ENCODE results near the gene AKT3.

Gene AKT3

DNA sequence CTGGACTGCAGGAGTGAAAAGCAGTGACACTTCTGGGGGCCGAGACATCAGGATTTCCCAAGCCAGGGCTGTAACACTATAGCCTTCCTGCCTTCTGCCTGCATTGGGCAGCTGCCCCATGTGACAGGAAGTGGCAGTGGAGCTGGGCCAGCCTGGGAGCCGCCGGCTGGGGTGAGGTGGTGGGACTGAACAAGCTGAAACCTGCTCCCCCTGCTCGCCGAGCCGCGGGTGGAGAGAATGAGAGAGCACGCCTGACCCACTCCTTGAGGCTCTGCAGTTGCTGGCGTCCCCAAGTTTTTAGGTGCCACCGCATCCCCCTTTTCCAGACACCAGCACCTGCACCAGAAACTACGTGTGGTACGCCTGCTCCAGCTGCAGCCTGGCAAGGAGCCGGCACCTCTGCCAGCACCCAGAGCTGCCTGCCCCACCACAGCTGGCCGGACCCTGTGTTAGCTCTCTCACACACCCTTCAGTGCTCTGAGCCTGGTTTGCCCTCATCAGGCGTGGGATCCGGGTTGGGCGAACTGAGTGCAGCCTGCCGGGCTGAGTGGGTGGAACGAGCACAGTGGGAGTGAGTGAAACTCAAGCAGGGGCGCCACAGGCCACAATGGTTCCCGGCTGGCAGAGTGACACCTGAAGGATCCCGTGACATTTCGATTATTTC, 119.4 kb downstream of the AKT3 start:
- DNase-seq, result no peak

DNA sequence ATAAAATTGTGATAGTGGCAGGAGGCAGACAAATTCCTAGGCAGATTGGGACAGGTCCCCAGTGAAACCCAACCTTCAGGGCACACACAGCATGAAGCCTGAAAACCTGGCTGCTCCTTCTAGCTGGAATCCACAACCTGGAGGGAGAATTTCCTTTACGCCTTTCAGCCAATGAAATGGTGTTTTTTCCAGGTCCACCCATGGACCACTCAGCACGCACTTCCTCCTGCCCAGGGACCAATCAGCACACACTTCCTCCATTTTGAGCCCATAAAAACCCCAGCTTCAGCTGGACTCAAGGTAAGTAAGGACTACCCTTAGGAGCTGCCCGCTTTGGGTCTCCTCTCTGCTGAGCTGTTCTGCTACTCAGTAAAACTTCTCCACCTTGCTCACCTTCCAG, 120.1 kb downstream of the AKT3 start:
- DNase-seq, result peak; percentile 53

DNA sequence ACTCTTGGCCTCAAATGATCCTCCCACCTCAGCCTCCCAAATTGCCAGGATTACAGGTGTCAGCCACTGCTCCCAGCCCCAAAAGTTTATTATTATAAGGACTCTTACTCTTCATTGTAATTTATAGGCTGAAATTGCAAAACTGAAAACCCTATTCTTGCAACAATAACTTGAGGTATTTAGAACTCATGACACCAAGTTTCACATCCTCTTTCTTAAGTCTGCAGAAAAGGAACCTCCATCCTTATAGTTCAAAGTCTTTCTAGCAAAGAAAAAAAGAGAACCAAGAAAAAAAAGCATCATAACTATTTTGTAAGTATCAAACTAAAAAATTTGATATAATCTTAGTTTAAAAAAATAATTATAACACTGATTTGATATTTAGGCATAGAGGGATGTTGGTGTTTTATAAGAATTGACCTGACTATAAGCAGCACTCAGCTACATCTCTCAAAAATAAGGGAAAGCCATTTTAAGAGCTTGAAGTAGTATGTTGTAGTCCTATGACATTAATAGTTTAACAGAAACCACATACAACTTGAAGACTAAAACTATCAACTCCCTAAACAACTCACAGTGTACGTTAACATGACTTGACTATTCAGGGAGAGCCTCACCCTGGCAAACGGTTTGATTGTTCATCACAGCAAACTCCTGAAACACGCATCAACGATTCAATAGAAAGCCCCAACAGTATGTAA, 122.4 kb downstream of the AKT3 start:
- no peak for DNase-seq

DNA sequence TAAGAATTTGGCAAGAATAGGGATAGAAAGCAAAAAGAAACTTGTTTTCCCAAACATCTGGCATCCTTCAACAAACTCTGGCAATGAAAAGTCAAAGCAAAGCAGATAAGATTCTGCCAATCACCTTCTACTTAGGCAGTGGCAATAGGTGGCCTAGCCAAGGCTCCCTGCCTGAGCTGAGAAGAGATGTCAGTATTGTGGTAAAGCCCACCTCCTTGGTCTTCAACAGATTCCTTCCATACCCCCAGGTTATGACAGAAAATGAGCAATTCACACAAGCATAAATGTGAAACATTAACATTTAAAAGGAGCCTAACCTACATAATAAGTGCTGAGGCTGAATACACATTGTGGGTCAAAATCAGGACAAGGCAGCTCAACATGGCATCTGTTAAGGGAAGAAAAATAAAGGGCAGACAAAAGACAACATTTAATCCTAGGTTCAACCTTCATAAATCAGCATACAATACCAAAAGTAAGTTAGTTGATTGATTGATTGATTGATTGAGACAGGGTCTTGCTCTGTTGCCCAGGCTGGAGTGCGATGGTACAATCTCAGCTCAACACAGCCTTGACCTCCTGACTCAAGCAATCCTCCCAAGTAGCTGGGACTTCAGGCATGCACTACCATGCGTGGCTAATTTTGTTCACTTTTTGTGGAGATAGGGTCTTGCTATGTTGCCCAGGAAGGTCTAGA, 123.1 kb downstream of the AKT3 start:
- DNase-seq, result no peak

DNA sequence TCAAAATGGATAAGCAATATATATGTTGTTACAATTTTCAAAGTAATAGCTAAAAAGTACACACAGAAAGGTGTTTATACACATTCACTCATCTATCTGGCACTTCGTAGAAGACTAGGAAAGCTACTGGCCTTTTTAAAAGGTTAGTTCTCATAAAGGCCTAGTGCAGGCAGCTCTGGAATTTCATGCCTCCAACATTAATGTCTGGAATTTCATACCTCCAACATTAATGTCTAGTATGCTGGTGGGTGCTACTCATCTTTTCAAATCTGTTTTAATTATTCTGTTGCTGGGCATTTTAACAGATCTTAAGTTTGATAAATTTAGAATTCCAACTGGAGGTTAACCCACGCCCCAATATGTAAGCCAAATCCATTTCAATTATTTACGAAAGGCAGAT, 124.2 kb downstream of the AKT3 start:
- no peak for DNase-seq

DNA sequence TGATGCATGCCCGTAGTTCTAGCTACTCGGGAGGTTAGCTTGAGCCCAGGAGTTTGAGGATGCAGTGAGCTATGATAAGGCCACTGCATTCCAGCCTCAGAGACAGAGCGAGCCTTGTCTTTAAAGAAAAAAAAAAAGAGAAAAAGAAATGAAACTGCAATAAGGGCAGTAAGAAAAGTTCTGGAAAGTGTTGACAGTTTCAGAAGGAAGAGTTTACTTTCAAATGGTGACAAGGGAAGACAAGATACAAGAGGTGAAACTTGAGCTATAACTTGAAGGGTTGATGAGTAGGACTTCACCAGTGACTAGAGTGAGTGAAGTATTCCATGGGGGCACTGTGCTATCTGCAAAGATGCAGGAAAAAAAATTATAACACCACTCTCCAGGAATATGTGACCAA, 125.0 kb downstream of the AKT3 start:
- no peak for DNase-seq

DNA sequence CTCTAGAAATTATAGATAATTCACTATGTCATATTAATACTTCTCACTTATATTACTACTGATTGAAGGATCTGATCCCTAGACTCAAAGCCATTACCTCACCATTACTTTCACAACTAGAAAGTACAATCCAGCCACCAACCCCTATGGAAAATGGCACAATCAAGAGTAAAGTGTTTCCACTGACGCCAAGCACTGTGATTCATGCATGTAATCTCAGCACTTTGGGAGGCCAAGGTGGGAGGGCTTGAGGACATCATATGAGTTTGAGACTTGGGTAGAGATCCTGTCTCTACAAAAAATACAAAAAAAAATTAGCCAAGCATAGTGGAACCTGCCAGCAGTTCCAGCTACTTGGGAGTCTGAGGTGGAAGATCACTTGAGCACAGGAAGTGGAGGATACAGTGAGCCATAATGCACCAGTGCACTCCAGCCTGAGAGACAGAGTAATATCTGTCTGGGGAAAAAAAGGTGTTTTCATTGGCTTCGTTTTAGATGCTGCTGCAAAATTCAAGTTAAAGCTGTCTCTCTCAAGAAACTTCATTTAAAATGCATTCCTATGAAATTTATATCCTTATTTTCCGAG, 126.5 kb downstream of the AKT3 start:
- DNase-seq, result peak; percentile 65

DNA sequence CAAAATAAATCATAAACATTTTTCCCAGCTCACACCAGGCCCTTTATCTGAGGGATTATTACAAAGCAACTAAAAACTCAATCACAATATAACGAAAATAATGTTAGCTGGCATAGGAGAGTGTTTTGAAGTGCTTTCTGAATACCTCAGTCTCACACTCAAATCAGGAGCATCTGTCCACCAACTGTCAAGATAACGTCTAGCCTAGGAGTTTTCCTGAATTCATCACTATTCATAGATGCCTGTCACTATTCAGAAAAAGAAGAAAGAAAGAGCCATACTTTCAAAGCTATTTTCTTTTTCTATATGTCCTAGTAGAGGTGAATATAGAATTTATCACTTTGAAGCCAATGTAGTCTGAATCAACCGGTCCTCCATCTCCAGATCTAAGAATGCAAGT, 127.0 kb downstream of the AKT3 start:
- peak; percentile 81 for DNase-seq

DNA sequence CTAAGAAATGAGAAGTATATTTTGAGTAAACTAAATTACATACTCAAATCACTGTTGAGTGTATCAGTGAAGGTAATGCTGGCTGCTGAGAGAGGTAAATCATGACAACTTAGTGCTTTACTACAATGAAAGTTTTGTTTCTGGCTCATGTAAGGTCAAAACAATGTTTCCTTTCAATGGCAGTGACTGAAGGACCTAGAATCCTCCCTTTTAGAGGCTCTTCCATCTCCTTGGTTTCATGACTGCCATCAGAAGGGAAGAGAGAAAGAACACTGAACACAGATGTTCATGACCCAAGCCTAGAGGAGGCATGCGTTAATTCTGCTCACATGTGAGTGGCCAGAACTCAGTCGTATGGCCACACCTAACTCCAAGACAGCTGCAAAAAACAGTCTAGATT, 130.6 kb downstream of the AKT3 start:
- DNase-seq, result no peak

DNA sequence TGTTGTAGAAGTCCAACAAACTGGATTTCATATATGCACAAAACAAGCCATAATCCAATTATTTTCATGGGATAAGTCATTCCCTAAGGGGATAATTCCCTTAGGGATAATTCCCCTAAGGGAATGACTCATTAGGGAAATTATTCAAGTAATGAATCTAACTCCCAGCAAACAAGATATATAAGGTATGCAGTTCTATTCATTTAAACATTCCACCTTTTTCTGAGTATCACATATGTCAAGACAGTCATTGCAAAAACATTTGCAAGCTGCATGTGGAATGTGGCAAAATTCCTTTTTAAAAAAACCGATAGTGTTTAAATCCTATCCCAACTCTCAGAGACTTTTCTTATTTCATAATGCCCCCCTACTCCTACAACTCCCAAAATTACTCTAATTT, 131.2 kb downstream of the AKT3 start:
- no peak for DNase-seq

DNA sequence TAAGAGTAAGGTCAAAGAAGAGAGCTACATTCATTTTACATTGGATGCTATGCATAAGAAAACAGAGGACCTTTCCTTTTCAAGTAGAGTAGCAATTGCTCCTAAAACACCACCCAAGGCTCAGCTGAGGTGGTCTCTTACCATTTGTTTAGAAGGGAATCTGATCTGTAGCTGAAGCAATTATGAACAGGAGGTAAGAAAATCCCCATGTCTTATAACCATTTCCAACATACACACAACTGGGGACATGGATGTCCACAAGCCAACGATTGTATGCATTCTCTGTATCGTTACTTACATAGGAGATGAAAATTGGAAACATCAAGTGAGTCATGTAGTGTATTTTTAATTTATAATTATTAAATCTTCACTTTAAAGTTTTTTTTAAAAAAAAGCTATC, 132.0 kb downstream of the AKT3 start:
- peak; percentile 21 for DNase-seq

DNA sequence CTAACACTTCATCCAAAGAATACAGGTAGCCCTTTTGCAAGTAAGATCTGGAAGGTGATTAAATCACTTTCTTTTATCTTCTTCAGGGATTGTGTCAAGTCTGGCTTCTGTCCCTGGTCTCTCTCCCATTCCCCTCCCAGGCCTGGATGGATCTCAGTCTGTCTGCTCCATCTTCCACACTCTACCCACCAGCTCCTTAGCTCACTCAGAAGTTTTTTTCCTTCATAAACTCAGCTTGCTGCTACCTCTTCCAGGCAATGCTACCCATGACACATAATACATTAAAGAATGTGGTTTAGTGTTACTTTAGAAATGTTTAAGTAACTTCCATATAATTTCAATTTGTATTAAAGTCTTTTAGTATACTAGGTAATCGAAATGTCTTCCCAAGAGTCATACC, 133.1 kb downstream of the AKT3 start:
- DNase-seq, result no peak

DNA sequence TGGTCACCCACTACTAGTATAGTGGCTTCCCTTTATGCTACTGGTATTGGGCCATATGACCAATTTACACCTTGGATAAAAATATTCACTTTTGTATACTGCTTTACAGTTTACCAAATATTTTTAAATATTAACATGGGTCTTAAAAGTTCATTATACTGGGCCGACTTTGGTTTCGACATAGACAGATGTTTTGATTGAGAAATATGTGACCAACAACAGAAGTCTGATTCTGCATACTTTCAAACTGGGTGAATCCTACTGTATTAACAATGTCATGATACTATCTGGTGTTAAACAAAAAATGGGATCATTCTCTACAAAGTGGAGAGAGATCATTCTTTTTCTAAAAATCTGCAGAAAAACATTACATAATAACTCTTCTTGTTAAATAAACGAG, 134.8 kb downstream of the AKT3 start:
- no peak for DNase-seq

DNA sequence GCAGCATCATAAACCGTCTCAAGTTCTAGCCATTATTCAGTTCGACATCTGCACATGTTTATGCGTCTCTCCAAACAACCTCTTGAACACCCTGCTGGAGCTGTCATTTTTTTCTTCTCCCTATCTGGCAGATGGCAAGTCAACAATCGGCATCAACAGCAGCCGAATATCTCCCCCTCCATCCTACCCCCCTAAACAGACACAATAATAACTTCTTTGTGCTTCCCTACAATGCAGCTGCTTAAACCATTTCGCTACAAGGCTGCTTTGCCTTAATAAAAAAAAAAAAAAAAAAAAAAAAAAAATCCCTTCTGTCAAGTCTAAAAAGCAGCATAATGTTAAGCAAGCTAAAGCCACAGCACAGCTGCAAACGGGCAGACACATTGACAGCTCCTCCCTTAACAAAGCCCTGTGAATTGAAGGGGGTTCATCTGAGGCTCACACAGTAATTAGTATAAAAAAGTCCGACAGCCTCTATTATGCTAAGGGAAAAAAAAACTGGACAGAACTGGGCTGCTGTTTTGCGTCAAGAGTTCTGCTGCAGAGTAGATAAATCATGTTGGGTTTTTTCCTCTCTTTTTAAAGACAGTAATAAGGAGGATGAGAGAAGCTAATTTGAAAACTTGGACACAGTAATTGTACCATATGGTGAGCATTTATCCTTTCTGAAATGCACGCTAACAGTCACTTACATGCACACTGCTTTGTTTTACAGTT, 136.4 kb downstream of the AKT3 start:
- DNase-seq, result peak; percentile 100

DNA sequence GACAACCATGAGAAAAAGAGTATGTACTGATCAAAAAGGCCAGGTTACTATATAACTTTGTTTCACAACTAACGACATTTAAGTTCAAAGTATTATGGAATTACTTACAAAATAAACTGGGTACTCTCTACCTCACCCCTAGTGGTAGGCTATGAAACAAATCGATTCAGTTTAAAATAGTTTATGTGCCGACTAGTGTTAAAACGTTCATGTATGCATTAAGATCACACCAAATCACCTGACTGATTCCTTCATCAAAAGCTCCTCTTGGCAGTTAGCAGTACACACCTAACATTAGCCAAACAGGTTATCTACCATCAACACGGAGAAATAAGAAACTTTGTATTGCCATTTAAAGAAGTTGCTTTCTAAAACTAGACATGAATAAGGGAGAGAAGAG, 137.1 kb downstream of the AKT3 start:
- DNase-seq, result peak; percentile 98

DNA sequence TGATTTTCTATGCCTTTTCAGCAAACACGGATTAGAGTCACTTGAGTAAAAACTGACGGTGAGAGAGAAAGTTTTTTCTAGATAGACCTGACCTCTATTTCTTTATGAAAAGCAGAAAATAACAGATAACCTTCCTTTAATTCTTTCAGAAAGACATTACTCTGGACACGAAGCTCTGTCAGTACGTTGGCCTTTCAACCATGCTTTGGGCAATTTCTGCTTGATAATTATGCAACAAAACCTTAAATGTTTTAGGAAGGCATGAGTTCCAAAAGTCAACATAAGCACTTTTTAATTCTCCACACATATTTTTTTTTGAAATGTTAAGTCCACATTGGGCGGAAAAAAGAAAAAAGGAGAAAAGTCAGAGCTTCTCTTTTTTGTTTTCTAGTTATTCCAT, 137.8 kb downstream of the AKT3 start:
- DNase-seq, result peak; percentile 39

DNA sequence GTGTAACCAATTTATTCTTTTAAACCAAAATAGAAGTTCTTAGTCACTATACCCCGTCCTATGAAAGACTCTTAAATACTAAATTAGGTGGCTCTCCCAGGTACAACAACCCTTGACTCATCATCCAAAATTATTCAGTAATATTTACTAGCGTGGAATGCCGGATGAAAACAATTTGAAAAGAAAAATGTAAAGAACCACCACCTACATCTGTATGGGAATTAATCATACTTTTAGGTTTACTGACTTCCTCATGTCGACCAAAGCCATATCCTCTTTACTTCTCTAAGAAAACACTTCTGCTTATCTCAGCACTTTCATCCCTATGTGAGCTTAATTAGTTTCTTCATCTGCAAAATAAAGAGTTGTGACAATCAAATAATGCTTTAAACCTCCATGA, 139.6 kb downstream of the AKT3 start:
- no peak for DNase-seq

DNA sequence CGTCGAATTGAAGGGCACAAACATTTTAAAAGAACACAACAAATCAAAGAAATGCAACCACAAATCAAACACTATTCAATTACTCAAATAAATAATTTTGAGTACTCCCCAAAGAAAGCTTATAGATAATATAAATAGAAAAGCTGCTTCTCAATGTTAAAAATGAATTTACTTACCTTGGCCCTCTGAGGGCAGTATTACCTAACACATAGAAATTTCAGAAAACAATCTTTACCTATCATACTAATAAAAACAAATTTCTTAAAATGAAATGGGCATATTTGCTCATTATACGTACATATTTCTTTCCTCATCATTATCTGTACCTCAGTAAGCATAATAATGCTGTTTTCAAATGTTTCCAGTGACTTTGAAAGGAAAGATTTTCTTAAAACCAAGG, 141.8 kb downstream of the AKT3 start:
- peak; percentile 53 for DNase-seq

DNA sequence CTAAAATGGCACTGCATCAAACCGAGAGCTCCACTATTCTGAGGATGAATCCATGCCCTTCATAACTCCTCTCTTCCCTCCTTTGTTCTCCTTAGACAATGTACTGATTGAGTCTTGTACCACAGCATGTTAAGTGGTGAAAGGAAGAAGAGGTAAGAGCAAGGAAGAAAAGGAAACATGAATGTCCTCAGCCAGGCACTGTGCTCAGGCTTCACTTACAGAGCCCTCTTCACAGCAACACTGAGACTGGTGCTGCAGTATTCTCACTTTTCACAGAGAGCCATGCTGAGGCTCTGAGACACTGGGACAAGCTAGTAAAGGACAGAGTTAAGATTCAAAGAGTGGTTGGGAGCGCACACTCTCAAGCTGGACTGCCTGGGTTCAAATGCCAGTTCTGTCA, 143.5 kb downstream of the AKT3 start:
- DNase-seq, result no peak

DNA sequence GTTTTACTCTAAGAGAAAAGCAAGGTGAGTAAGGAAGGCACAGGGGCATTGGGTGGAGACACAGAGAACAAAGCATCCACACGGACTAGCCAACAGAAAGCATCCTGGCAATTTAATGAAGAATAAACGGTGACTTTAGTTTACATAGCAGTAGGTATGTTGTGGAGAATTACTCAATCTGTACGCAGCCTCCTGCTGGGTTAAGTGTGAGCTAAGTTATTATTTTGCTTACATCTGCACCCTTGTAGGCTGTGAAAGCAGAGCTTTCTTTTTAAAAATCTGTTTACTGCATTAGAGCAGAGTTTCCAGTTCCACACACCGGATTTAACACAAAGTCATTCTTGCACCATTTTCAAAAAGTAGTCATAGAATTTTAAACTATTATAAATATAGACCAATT, 144.5 kb downstream of the AKT3 start:
- peak; percentile 24 for DNase-seq

DNA sequence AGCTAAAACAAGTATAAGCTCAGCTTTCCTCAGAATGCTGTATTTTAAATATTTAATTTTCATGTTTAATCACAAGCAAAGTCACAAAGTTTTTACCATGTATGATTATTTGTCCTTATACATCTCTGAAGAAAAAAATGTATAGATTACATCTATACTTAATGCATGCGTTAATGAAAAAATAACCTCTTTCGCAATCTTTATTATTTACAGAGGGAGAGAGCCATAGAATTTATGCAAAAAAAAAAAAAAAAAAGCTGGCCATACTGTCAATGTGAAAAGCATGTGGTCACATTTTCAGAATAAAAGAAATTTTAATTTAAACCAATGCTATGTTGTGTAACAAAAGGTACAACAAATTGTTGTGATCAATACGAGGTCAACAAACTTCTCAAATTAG, 148.2 kb downstream of the AKT3 start:
- no peak for DNase-seq

DNA sequence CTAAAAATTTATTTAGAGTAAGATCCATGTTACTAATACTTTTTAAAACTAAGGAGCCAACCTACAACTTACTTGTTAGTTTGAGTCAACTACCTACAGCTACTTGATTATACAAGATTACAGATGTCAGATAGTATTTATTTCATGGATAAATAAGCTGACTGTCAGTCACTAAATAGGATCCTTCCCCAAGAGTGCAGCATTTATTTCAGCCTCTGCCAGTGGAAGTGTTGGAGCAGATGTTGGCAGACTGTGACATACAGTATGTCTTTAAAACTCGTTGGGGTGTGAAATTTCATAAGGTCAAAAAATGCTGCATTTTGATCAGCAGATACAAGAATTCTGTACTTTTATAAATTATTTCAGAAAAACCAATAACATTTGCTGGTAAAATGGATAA, 156.2 kb downstream of the AKT3 start:
- peak; percentile 94 for DNase-seq

DNA sequence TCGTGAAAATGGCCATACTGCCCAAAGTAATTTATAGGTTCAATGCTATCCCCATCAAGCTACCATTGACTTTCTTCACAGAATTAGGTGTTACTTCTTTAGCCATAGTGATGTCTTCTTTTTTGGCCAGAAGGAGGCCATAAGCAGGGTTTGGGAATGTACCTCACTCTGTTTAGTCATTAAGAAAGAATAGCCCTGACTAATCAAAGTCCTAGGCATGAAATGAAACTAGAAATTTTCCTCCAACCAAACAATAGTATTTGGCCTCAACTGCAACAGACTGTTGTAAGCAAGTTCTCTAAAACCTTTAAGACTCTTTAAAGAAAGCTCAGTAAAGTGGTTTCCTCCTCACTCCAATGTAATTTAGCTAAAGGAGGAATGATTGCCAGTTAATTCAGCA, 163.9 kb downstream of the AKT3 start:
- no peak for DNase-seq
